GM18867 (cell line): ENCODE data around the gene QSER1.
"Not testable (repeated sequence)": the region's sequence is repeated elsewhere in the genome, so short reads cannot be mapped to it uniquely, and the experiment has no call there.

Source experiments
- ATAC-seq: cut with Tn5 transposase; IDR thresholded peaks from one replicate; pipeline ENCODE4 v1.9.1; 2021; ENCODE audit warnings: mild to moderate bottlenecking, moderate library complexity; ENCODE audit not compliant: unreplicated experiment

The QSER1 gene

GRCh38 chr11:32932196-32932595 lies 39.6 kb downstream of the QSER1 start:
- ATAC-seq, result no peak

DNA sequence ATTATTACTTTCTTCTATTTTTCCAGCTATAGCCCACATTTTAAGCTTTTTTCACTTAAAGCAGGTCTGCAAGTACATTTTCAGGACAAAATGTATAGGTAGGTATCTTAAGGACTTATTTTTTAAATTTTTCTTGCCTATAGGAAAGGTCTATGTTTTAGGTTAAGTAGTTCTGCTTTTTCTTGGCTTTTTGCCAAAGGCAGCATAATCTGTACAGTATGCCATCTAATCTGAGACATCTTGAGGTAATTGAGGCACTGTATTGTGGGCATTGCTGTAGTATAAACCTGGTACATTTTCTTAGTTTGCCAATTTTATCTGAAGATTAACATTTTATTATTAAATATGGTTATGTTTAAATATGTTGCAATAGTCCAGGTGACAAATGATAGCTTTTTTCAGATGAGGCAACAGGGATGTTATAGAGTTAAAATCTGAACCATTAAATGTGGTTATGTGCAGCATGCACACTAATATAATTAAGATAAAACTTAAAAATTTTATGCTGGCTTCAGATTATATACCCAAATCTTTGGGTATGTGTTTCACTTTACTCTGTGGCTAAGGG lies 42.9 kb downstream of the QSER1 start:
- no peak for ATAC-seq

DNA sequence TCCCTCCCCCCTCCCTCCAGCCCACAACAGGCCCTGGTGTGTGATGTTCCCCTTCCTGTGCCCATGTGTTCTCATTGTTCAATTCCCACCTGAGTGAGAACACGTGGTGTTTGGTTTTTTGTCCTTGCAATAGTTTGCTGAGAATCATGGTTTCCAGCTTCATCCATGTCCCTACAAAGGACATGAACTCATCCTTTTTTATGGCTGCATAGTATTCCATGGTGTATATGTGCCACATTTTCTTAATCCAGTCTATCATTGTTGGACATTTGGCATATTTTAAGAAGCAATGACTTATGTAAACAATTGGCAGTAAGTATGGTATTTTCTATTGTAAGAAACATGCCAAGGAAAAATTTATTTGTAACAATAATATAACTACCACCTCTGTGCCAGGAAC lies 43.6 kb downstream of the QSER1 start:
- ATAC-seq, result not testable (repeated sequence)

DNA sequence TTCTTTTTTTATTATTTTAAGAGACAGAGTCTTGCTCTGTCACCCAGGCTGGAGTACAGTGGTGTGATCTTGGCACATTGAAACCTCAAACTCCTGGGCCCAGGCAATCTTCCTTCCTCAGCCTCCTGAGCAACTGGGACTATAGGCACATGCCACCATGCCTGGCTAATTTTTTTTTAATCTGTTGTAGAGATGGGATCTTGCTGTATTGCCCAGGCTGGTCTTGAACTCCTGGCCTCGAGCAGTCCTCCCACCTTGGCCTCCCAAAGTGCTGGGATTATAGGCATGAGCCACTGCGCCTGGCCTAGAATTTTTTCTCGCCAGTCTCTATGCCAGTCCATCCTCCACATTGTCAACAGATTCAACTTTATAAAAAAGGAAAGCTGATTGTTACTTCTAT lies 44.7 kb downstream of the QSER1 start:
- ATAC-seq, result not testable (repeated sequence)

- ATAC-seq, result peak; percentile 79
Observed at GRCh38 chr11:32939046-32939445, 46.4 kb downstream of the QSER1 start.

- no peak for ATAC-seq
Observed at GRCh38 chr11:32939866-32940265, 47.3 kb downstream of the QSER1 start.

GRCh38 chr11:32940865-32941264 lies 48.3 kb downstream of the QSER1 start:
- peak; percentile 78 for ATAC-seq

DNA sequence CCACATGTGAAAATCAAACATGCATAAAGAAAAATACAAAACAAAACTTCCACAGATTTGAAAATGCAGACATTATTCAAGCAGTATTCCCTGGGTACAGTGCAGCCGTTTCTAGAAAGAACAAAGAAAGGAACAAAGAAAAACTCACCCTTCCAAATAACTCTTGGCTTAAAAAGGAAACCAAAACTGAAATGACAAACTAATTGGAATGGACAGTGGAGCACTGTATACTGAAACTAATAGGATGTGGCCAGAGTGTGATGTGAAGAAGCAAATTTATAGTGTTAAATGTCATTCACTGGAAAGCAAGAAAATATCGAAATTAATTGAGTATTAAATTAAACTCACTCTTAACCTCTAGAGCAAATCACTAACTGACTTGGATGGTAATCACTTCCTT lies 55.4 kb downstream of the QSER1 start:
- ATAC-seq, result no peak

DNA sequence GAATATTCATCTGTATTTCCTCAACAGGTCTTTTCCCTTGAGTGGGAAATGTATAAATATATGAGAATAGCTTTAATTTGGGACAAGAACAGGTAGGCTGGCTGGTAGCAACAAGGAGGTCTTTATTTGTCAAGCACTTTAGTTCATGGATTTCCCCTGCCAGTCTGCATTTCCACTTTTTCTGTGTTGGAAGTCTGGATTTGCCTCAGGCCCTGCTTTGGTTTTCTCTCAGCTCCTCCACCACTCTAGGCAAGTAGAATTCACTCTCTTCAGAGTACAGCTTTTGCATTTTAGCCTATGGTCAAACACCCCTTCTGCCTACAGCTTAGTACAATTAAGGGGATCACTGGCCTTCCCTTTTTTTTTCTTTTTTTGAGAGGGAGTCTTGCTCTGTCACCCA lies 57.1 kb downstream of the QSER1 start:
- no peak for ATAC-seq

GRCh38 chr11:32952421-32952820 lies 59.8 kb downstream of the QSER1 start:
- no peak for ATAC-seq

DNA sequence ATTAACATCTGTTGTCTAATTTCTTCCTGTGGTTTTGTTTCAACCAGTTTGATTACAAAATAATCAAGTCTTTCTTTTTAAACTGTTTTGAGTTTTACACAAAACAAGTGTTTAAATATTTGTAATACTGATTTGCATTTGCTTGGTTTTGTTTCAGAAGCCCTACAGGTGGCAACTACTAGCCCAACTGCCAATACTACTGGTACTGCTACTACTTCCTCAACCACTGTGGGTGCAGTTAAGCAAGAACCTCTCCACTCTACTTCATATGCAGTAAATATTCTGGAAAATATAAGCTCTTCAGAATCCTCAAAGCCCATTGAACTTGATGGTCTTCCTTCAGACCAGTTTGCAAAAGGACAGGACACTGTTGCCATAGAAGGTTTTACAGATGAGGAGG lies 61.1 kb downstream of the QSER1 start:
- ATAC-seq, result no peak

- no peak for ATAC-seq
Observed at GRCh38 chr11:32960553-32961164, 68.0 kb downstream of the QSER1 start.

- no peak for ATAC-seq
Observed at GRCh38 chr11:32962016-32962415, 69.4 kb downstream of the QSER1 start.

DNA sequence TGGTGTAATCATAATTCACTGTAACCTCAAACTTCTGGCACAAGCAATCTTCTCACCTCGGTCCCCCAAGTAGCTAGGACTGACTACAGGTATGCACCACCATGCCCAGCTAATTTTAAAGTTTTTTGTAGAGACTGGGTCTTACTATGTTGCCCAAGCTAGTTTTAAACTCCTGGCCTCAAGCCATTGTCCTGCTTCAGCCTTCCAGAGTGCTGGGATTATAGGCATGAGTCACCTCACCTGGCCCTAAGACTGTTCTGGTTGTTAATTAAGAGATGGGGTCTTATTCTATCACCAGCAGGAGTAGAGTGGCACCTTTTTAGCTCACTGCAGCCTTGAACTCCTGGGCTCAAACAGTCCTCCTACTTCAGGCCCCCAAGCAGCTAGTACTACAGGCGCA lies 71.1 kb downstream of the QSER1 start:
- ATAC-seq, result no peak

DNA sequence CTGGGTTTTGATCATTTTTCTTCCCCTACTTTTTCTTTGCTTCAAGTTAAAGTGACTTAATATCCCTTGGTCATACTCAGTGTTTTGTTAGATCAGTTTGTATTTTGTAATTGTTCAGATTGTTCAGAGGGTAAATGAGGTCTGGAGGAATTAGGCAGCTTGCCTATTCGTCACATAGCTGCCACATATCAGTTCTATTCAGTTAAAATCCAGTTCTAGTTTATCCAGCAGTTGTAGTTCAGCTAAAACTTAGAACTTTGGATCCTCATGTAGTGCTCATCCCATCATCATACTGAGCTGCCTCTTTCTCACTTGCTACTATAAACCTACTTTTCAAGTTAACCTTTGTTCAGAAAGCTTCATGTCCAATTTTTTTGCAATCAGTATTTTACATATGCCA lies 75.9 kb downstream of the QSER1 start:
- no peak for ATAC-seq

GRCh38 chr11:32972233-32972632 lies 79.6 kb downstream of the QSER1 start:
- not testable (repeated sequence) for ATAC-seq

- no peak for ATAC-seq
Observed at GRCh38 chr11:32972781-32973180, 80.2 kb downstream of the QSER1 start.

GRCh38 chr11:32982626-32983025 lies 90.0 kb downstream of the QSER1 start:
- ATAC-seq, result no peak

DNA sequence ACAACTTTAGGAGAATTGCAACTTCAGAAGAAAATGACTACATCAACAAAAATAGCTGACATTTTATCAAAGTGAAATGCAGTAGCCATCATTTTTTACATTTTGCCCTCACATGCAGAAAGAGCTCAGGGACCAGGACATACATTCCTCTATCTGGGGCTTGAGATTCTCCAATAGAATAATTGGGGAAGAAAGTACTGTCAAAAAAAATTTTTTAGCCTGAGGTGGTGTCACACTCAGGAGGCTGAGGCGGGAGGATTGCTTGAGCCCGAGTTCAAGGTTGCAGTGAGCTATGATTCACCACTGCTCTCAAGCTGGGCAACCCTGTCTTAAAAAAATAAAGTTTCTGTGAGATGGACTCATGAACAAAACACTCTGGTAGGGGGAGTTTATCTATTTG lies 90.9 kb downstream of the QSER1 start:
- no peak for ATAC-seq

- no peak for ATAC-seq
Observed at GRCh38 chr11:32985600-32985999, 93.0 kb downstream of the QSER1 start.

DNA sequence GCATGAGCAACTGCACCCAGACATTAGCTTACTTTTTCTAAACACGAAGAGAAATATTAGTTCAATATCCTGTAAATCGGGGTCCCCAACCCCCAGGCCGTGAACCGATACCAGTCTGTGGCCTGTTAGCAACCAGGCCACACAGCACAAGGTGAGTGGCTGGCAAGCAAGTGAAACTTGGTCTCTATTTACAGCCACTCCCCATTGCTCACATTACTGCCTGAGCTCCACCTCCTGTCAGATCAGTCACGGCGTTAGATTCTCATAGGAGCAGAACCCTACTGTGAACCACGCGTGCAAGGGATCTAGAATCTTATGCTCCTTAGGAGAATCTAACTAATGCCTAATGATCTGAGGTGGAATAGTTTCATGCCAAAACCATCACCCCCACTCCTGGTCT lies 95.2 kb downstream of the QSER1 start:
- ATAC-seq, result no peak

DNA sequence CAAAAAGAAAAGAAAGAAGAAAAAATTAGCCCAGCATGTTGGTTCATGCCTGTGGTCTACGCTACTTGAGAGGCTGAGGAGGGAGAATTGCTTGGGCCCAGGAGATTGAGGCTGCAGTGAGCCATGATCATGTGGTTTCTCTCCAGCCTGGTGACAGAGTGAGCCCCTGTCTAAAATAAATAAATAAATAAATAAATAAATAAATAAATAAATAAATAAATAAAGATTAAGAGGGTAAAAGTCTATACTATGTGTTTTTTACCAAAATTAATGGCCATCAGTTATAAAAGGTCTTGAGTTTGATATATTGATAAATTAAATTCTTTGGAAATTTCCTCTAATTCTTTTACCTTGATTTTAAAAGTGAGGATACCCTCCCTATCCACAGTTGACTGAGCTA lies 97.9 kb downstream of the QSER1 start:
- ATAC-seq, result no peak

- no peak for ATAC-seq
Observed at GRCh38 chr11:32991427-32991826, 98.8 kb downstream of the QSER1 start.
